K562 (cell line): ENCODE data around the gene TRAK1. TPM values are rescaled to one million over a fixed set of nuclear protein-coding genes. Genes with fewer than 3 reads are reported as not detected.

Experiments
- CUX1 ChIP-seq: fragments of 200-800 bp; sonication (Bioruptor generic); IDR thresholded peaks from 2 replicates; pipeline ENCODE4 v1.6.1; 2016; ENCODE audit warnings: missing genetic modification characterization, missing compliant biosample characterization
- DIDO1 ChIP-seq: fragments of 450-650 bp; IDR thresholded peaks from 2 replicates; pipeline ENCODE4 v1.6.1; 2016; ENCODE audit warnings: low read depth, missing biosample characterization, missing genetic modification characterization
- DLX4 ChIP-seq: fragments of 250-450 bp; sonication (Bioruptor Pico); IDR thresholded peaks from 2 replicates; pipeline ENCODE4 v1.6.1; 2021; ENCODE audit warnings: mild to moderate bottlenecking
- DPF2 ChIP-seq: fragments of 450-650 bp; IDR thresholded peaks from 2 replicates; pipeline ENCODE4 v1.6.1; 2016
- ETV6 ChIP-seq, 3 experiments: fragments of 150-350 bp in 1 of 3; sonication (generic) in 1 of 3; formaldehyde crosslinking in 1 of 3; IDR thresholded peaks; 2 replicates each; pipeline versions ENCODE4 v1.6.1 to v1.8.0; 2014 to 2022; ENCODE audit warnings: borderline replicate concordance in 2 of 3, low read depth in 2 of 3, antibody characterized with exemption in 1 of 3, low read length in 1 of 3, mild to moderate bottlenecking in 1 of 3, missing genetic modification reagents in 1 of 3
- GTF2F1 ChIP-seq: IDR thresholded peaks from 2 replicates; pipeline ENCODE4 v1.6.1; 2011; ENCODE audit warnings: low read depth, low read length, improper control_type of control experiment
- TAF7 ChIP-seq: fragments of 450-650 bp; IDR thresholded peaks from 2 replicates; pipeline ENCODE4 v1.6.1; 2016; ENCODE audit warnings: missing genetic modification characterization, missing compliant biosample characterization
- XRCC4 ChIP-seq: IDR thresholded peaks from one replicate; pipeline ENCODE4 v1.6.1; 2011; ENCODE audit not compliant: insufficient read depth, insufficient read length; ENCODE audit errors: extremely low read depth
- ZNF444 ChIP-seq: fragments of 250-450 bp; sonication (Bioruptor Pico); IDR thresholded peaks from 2 replicates; pipeline ENCODE4 v1.4.0; 2020; ENCODE audit warnings: mild to moderate bottlenecking, moderate library complexity
- ZNF518B ChIP-seq: fragments of 250-450 bp; sonication (Bioruptor Pico); IDR thresholded peaks from 2 replicates; pipeline ENCODE4 v1.5.0; 2021; ENCODE audit warnings: mild to moderate bottlenecking, moderate library complexity
- ZNF609 ChIP-seq: sonication (generic); formaldehyde crosslinking; IDR thresholded peaks from 2 replicates; pipeline ENCODE4 v1.8.1; 2023; ENCODE audit warnings: missing genetic modification reagents, mild to moderate bottlenecking, borderline replicate concordance
- ZNF766 ChIP-seq: fragments of 200-800 bp; sonication (Bioruptor generic); conservative IDR thresholded peaks from 2 replicates; pipeline ENCODE4 v1.6.1; 2016; ENCODE audit warnings: missing genetic modification characterization, missing compliant biosample characterization
- ZNF785 ChIP-seq: fragments of 250-450 bp; sonication (Bioruptor Pico); IDR thresholded peaks from 2 replicates; pipeline ENCODE4 v1.4.0; 2020; ENCODE audit warnings: mild to moderate bottlenecking
- polyA plus RNA-seq, 8 experiments: library from polyadenylated mRNA; depleted of rRNA in 4 of 8; stranded (reverse) in 5 of 8; unstranded in 3 of 8; fragments of >200 nt; fragmentation: Nextera tagmentation in 2 of 8; fragmentation: Illumina TruSeq in 1 of 8; extraction: Ambion mirVana in 2 of 8; extraction: Trizol in 1 of 8; gene quantifications; 2 replicates each; pipeline versions ENCODE4 v1.2.1 to v1.2.3, GENCODE V29; 2011 to 2014; ENCODE audit warnings: inconsistent platforms in 1 of 8, missing spikeins in 1 of 8
- total RNA-seq, 7 experiments: library from RNA; depleted of rRNA in 6 of 7; stranded (reverse); fragments of >200 nt in 6 of 7; fragmentation: Illumina TruSeq in 2 of 7; extraction: Trizol in 2 of 7; gene quantifications; 2 replicates each; pipeline versions ENCODE4 v1.2.1 to v1.2.3, GENCODE V29; 2011 to 2021; ENCODE audit warnings: low replicate concordance in 1 of 7

Gene TRAK1
- total and polyA plus RNA-seq, 9 of the 15 experiments (the other 6 are each of a cell fraction or from before 2014, with no cell fraction given), result 5.3 to 28.5 (median 17.5) TPM

- no peak for TF ChIP-seq DIDO1
- no peak for TF ChIP-seq ZNF518B (CRISPR knock-in tag)
- TF ChIP-seq ZNF609, result no peak
- no peak for TF ChIP-seq CUX1 (CRISPR knock-in tag)
- TF ChIP-seq ZNF444 (CRISPR knock-in tag), result no peak
- TF ChIP-seq TAF7 (tag), result no peak
- TF ChIP-seq ETV6 (IDR thresholded peaks at IDR 0.05; ENCODE audit: borderline replicate concordance in 1 of 2, low read depth in 2 of 2, low read length in 1 of 2), result no peak
- TF ChIP-seq ETV6 (CRISPR knock-in tag; IDR thresholded peaks at IDR 0.05; ENCODE audit: borderline replicate concordance), result no peak
- no peak for TF ChIP-seq XRCC4
- TF ChIP-seq ZNF766, result 0 out of 2 replicates have a peak, but pooled peaks have one; percentile 27
- no peak for TF ChIP-seq GTF2F1
- no peak for TF ChIP-seq DLX4 (CRISPR knock-in tag)
- TF ChIP-seq DPF2, result peak; percentile 86
- TF ChIP-seq ZNF785 (CRISPR knock-in tag), result no peak
Measured at GRCh38 chr3:42179110-42179725, 88.1 kb downstream of the TRAK1 start (continued).
